GM11168 (cell line): ENCODE results near the gene GPR75.

ENCODE experiments used
- in situ Hi-C: fragments of 300-500 bp; cut with MboI; formaldehyde crosslinking; loops from one replicate; pipeline ENCODE4 v1.12.0; 2022; ENCODE audit warnings: low sequenced_read_pairs; ENCODE audit not compliant: unreplicated experiment

GPR75 gene

GRCh38 chr2:53859206-53860181 lies at the start of gene GPR75:
TSS of gene GPR75 (minus strand) at chr2:53859967. CDS start at chr2:53854756, 5,211 bp downstream.
- in situ Hi-C loops: no loop called here

GRCh38 chr2:53907582-53907981 lies 47.8 kb upstream of the GPR75 start:
- in situ Hi-C loops: no loop called here

- in situ Hi-C loops: no loop called here
These were observed 45.6 kb upstream of the GPR75 start for GRCh38 chr2:53905396-53905795.

GRCh38 chr2:53903011-53903410 lies 43.2 kb upstream of the GPR75 start:
- in situ Hi-C loops: no loop called here

GRCh38 chr2:53901192-53901591 lies 41.4 kb upstream of the GPR75 start:
- in situ Hi-C loops: no loop called here

- in situ Hi-C loops: no loop called here
These were observed 37.1 kb upstream of the GPR75 start for GRCh38 chr2:53896864-53897263.

- in situ Hi-C loops: no loop called here
These were observed 26.9 kb upstream of the GPR75 start for GRCh38 chr2:53886406-53887280.

- in situ Hi-C loops: no loop called here
These were observed 25.1 kb upstream of the GPR75 start for GRCh38 chr2:53884883-53885282.

GRCh38 chr2:53881986-53882385 lies 22.2 kb upstream of the GPR75 start:
- in situ Hi-C loops: no loop called here

- in situ Hi-C loops: no loop called here
These were observed 21.6 kb upstream of the GPR75 start for GRCh38 chr2:53881360-53881759.

- in situ Hi-C loops: no loop called here
These were observed 21.0 kb upstream of the GPR75 start for GRCh38 chr2:53880756-53881155.

GRCh38 chr2:53877556-53877955 lies 17.8 kb upstream of the GPR75 start:
- in situ Hi-C loops: no loop called here

GRCh38 chr2:53877112-53877511 lies 17.3 kb upstream of the GPR75 start:
- in situ Hi-C loops: no loop called here

- in situ Hi-C loops: no loop called here
These were observed 14.7 kb upstream of the GPR75 start for GRCh38 chr2:53874401-53874950.

GRCh38 chr2:53867773-53868172 lies 8.0 kb upstream of the GPR75 start:
- in situ Hi-C loops: no loop called here

GRCh38 chr2:53867169-53867568 lies 7.4 kb upstream of the GPR75 start:
- in situ Hi-C loops: no loop called here

GRCh38 chr2:53865962-53866361 lies 6.2 kb upstream of the GPR75 start:
- in situ Hi-C loops: no loop called here

GRCh38 chr2:53865264-53865663 lies 5.5 kb upstream of the GPR75 start:
- in situ Hi-C loops: no loop called here

GRCh38 chr2:53863538-53864227 lies 3.9 kb upstream of the GPR75 start:
- in situ Hi-C loops: no loop called here

GRCh38 chr2:53861824-53862223 lies 2.1 kb upstream of the GPR75 start:
- in situ Hi-C loops: no loop called here
